ENCODE measurements around the gene KAZN. TPM values are rescaled to one million over a fixed set of nuclear protein-coding genes. Genes with fewer than 3 reads are reported as not detected.

The KAZN gene
- total RNA-seq, 1 donor, result 3.9 TPM

- TF ChIP-seq CTCF (IDR thresholded peaks at IDR 0.05; ENCODE audit: insufficient read depth, low read length), result no peak
- no peak for DNase-seq (ENCODE audit: low read depth)
- H3K4me3 ChIP-seq (ENCODE audit: low read depth, low read length), result no peak overlapping the region
These were observed 293.5 kb downstream of the KAZN start for GRCh38 chr1:14891991-14892390.

- H3K4me3 ChIP-seq (ENCODE audit: low read depth, low read length), result no peak overlapping the region
- no peak for TF ChIP-seq CTCF (IDR thresholded peaks at IDR 0.05; ENCODE audit: insufficient read depth, low read length)
- no peak for DNase-seq (ENCODE audit: low read depth)
These were observed 296.5 kb downstream of the KAZN start for GRCh38 chr1:14894811-14895560.

- no peak overlapping the region for H3K4me3 ChIP-seq (ENCODE audit: low read depth, low read length)
- TF ChIP-seq CTCF (IDR thresholded peaks at IDR 0.05; ENCODE audit: insufficient read depth, low read length), result no peak
- no peak for DNase-seq (ENCODE audit: low read depth)
These were observed 297.2 kb downstream of the KAZN start for GRCh38 chr1:14895727-14896126.

GRCh38 chr1:14896381-14897079 is 298.0 kb downstream of the KAZN start:
- DNase-seq (ENCODE audit: low read depth), result peak; percentile 11
- no peak overlapping the region for H3K4me3 ChIP-seq (ENCODE audit: low read depth, low read length)
- TF ChIP-seq CTCF (IDR thresholded peaks at IDR 0.05; ENCODE audit: insufficient read depth, low read length), result no peak

- no peak overlapping the region for H3K4me3 ChIP-seq (ENCODE audit: low read depth, low read length)
- peak; percentile 16 for DNase-seq (ENCODE audit: low read depth)
- TF ChIP-seq CTCF (IDR thresholded peaks at IDR 0.05; ENCODE audit: insufficient read depth, low read length), result no peak
These were observed 298.6 kb downstream of the KAZN start for GRCh38 chr1:14897080-14897449.

- H3K4me3 ChIP-seq (ENCODE audit: low read depth, low read length), result no peak overlapping the region
- no peak for TF ChIP-seq CTCF (IDR thresholded peaks at IDR 0.05; ENCODE audit: insufficient read depth, low read length)
- DNase-seq (ENCODE audit: low read depth), result no peak
These were observed 299.1 kb downstream of the KAZN start for GRCh38 chr1:14897547-14897946.

Measured in fibroblast of the aortic adventitia (primary cell).